HG02885 (cell line): Measurements from ENCODE around the gene WFS1.

Experiments
- ATAC-seq: cut with Tn5 transposase; IDR thresholded peaks from one replicate; pipeline ENCODE4 v1.9.1; 2021; ENCODE audit warnings: mild to moderate bottlenecking; ENCODE audit not compliant: unreplicated experiment, poor library complexity

WFS1 gene

DNA sequence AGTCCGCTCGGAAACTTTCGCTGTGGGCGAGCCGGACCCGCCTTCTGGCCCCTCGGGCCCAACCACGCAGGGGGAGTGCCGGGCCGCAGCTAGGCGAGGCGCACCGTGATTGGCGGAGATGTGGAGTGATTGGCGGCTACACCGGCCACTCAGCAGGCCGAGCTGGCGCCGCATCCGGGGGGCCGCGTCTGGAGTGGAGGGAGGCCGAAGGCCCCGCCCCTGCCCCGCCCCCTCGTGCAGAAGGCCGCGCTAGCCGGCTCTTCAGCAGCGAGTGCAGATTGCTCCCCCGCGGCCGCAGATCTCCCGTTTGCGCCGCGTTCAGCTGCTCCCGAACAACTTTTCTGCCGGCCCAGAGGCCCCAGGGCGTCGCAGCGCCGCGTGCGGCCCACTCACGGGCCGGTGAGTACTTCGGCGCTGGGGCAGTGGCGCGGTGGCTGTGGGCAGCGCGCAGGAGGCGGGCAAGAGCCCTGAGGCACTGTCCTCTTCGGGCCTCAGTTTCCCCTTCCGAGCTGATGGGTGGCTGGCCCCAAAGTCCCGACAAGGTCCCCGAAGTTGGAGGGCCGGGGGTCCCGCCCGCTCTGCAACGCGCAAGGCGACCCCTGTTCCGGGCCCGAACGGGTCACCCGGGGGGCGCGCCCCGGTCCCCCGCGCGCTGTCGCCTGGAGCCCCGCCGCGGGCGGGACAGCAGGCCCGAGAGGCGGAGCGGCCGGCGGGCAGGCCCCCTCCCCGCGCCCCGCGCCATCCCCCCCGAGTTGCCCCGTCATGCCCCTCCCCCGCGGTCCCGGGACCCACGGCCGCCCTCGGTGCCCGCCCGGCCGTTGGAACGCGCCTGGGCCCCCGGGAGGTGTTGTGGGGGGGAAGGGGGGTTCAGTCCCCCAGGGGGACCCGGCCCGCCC lies at the start of gene WFS1:
WFS1 (plus strand) TSS at position 235 of the 896 bp plus-strand sequence. CDS start 7,606 bp downstream, outside the sequence.
- ATAC-seq: peak; percentile 100

- ATAC-seq: no peak
Observed at GRCh38 chr4:6221301-6221850, 48.3 kb upstream of the WFS1 start.

DNA sequence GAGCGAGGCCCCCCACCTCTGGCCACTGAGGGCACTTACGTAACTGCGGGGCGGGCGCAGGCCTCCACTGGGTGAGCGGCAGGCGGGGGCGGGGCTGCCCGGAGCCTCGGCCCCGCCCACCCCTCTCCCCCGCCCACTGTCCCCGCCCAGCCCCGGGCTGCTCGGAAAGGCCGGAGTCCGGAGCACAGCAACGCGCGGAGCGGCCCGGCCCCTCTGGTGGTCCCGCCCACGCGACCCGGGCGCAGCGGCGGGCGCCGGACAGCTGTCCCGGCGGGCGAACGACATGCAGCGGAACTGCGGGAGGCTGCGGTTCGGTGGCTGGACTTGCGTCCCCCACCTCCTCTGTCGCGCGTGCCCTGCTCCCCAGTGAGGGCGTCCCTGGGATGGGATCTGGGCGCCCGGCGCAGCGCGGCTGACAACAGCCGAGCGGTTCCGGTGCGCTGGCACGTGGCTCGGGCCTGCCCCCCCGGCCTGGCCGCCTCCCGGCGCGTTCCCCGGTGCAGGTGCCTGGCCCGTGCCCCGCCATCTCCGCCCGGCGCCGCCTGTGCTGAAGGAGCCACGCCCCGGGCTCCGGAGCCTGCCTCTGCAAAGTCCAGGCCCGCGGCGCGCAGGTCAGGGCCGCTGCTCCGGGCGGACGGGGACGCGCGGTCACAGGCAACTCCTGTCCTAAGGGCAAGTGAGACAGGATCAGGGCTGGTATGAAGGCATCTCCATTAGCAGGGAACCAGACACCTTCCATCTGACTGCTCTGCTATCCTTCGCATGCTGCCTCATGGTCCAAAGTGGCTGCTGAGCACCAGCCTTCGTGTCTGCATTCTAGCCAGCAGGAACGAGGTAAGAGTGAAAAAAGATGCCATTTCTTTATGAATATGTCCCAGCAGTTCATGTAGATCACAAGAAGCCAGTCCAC lies 47.5 kb upstream of the WFS1 start:
- no peak for ATAC-seq

DNA sequence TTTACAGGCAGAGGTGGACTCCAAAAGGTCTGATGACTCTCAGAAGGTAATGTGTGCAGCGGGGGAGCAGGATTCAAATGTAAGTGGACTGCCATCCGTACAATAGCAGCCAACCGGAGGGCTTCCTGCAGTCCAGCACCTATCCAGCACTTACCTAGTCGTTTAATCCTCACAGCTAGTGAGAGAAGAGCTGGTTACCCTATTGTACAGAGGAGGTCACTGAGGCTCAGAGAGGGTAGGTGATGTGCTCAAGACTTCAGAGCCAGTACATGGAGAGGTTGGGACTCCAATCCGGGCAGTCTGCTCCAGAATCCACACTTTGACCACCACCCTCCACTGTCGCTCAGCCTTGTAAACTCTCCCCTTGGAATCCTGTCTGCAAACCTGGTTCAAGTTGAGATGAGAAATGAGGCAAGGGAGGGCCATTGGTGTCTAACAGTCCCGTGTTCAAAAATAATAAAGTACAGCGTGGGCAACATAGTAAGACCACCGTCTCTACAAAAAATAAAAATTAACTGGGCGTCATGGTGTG lies 46.8 kb upstream of the WFS1 start:
- ATAC-seq: no peak

- no peak for ATAC-seq
Observed at GRCh38 chr4:6224735-6225134, 44.9 kb upstream of the WFS1 start.

- no peak for ATAC-seq
Observed at GRCh38 chr4:6225469-6225868, 44.2 kb upstream of the WFS1 start.

- ATAC-seq: no peak
Observed at GRCh38 chr4:6226506-6226905, 43.1 kb upstream of the WFS1 start.

GRCh38 chr4:6227412-6228157 lies 42.1 kb upstream of the WFS1 start:
- ATAC-seq: no peak

GRCh38 chr4:6228158-6229067 lies 41.2 kb upstream of the WFS1 start:
- no peak for ATAC-seq

DNA sequence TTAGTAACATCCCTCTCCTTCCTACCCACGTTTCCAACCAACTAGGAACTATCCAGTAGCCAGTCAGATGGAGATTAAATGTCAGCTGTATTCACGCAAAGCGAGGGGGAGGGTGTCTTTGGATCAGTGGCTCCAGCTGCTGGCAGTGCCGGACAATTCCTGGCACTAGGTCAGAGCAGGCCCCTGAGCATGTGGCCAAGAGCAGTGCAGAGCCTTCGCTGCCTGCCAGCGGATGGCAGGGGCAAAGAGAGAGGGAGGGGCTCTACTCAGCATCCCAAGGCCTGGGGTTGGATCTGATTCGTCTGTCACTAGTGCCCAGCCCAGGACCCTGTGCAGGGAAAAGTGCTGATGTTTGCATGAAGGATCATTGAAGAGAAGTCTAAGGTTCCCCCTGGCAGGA lies 40.6 kb upstream of the WFS1 start:
- no peak for ATAC-seq

- no peak for ATAC-seq
Observed at GRCh38 chr4:6229671-6230501, 39.8 kb upstream of the WFS1 start.

GRCh38 chr4:6230502-6230785 lies 39.2 kb upstream of the WFS1 start:
- no peak for ATAC-seq

- no peak for ATAC-seq
Observed at GRCh38 chr4:6230827-6231662, 38.6 kb upstream of the WFS1 start.

- ATAC-seq: no peak
Observed at GRCh38 chr4:6231663-6232165, 37.9 kb upstream of the WFS1 start.

- no peak for ATAC-seq
Observed at GRCh38 chr4:6232836-6233785, 36.5 kb upstream of the WFS1 start.

- no peak for ATAC-seq
Observed at GRCh38 chr4:6233929-6234328, 35.7 kb upstream of the WFS1 start.
